Testis (tissue), 2 donors: ENCODE measurements around the gene APEX1.

ENCODE experiments used
- POLR2A ChIP-seq: fragments of 450-650 bp; IDR thresholded peaks from one replicate; pipeline ENCODE4 v1.6.1; 2017; ENCODE audit warnings: antibody characterized with exemption, mild to moderate bottlenecking, moderate library complexity
- TF ChIP-seq, protein P1 (sequence below), 3 experiments: fragments of 450-650 bp in 2 of 3; fragments of 200-600 bp in 1 of 3; sonication (generic) in 1 of 3; IDR thresholded peaks; one replicate each; pipeline ENCODE4 v1.5.1; 2016 to 2019; ENCODE audit warnings: antibody characterized with exemption in 3 of 3, mild to moderate bottlenecking in 2 of 3, moderate library complexity in 1 of 3

DNA sequence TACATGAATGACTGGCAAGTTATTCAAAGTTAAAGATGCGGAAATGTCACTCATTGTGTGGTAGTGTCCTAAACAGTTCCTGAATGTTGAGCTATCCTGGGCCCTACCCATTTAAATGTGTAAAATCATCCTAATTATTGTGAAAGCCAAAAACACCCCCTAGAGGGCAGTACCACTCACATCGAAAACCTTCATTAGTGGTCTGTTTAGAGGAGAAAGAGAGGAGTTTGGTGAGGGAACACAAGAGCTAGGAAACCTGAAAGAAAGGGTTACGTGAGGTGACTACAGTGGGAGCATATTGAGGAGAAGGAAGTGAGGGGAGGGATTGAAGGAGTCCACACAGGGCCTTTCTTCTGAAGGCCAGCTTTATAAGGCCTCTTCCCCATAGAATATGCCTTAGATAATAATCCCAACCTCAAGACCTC is 39.2 kb upstream of the APEX1 start:
- TF ChIP-seq, protein P1, sequence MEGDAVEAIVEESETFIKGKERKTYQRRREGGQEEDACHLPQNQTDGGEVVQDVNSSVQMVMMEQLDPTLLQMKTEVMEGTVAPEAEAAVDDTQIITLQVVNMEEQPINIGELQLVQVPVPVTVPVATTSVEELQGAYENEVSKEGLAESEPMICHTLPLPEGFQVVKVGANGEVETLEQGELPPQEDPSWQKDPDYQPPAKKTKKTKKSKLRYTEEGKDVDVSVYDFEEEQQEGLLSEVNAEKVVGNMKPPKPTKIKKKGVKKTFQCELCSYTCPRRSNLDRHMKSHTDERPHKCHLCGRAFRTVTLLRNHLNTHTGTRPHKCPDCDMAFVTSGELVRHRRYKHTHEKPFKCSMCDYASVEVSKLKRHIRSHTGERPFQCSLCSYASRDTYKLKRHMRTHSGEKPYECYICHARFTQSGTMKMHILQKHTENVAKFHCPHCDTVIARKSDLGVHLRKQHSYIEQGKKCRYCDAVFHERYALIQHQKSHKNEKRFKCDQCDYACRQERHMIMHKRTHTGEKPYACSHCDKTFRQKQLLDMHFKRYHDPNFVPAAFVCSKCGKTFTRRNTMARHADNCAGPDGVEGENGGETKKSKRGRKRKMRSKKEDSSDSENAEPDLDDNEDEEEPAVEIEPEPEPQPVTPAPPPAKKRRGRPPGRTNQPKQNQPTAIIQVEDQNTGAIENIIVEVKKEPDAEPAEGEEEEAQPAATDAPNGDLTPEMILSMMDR (IDR thresholded peaks at IDR 0.05), result peak in 2 of 3 experiments; percentile 57 to 61
- no peak for TF ChIP-seq POLR2A
